ENCODE results near the gene IL1R2.

IL1R2 gene

DNA sequence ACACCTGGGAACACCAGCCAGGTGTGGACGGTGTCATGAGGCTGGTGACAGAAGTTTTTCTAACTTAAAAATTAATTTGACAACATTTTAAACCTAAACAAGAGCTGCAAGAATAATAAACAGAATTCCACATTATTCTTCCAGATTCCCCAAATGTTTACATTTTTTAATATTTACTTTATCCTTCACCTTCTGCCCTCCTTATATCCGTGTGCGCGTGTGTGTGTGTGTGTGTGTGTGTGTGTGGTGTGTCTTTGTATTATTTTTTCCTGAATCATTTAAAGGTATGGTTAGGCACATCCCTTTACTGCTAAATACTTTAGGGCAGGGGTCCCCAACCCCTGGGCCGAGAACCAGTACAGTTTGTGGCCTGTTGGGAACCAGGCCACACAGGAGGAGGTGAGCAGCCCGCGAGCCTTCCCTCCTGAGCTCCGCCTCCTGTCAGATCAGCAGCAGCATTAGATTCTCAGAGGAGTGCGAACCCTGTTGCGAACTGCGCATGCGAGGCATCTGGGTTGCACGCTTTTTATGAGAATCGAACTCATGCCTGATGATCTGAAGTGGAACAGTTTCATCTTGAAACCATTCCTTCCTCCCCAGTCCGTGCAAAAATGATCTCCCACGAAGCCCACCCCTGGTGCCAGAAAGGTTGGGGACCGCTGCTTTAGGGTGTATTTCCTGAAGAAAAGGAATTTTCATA lies 16.4 kb upstream of the IL1R2 start:
- no peak for DNase-seq (ENCODE audit: low read depth in 2 of 2)

DNA sequence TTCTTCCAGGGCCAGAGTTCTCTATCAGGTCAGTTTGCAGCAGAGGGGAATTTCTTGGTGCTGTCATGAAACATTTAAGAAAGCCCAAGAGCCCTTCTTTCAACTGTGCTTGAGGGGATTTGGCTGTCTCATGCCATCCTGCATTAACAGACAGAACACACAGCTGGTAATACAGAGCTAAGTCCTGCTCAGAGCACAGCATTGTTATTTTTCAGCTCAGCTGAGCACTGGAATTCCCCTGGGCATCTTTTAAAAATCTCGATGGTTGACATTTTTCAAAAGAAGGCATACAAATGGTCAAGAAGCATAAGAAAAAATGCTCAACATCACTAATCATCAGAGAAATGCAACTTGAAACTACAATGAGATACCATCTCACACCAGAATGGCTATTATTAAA lies 14.9 kb upstream of the IL1R2 start:
- DNase-seq (ENCODE audit: low read depth in 2 of 2) = no peak

GRCh38 chr2:101980368-101980767 lies 11.4 kb upstream of the IL1R2 start:
- DNase-seq (ENCODE audit: low read depth in 2 of 2) = no peak

GRCh38 chr2:101981066-101981465 lies 10.7 kb upstream of the IL1R2 start:
- DNase-seq (ENCODE audit: low read depth in 2 of 2) = no peak

DNA sequence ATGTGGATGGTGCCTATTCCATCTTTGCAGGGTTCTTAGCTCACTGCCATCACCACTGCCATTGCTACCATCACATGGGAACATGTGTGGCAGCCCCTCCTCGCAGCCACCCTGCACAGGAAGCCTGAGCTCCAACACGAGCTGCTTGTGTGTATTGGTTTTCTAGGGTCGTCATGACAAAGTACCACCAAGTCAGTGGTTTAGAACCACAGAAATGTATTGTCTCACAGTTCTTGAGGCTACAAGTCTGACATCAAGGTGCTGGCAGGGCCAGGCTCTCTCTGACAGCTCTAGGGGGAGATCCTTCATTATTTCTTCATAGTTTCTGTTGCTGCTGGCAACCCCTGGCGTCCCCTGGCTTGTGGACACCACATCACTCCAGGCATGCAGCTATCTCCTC lies 10.3 kb upstream of the IL1R2 start:
- no peak for DNase-seq (ENCODE audit: low read depth in 2 of 2)

GRCh38 chr2:101982495-101983029 lies 9.2 kb upstream of the IL1R2 start:
- DNase-seq (ENCODE audit: low read depth in 2 of 2) = no peak

- no peak for DNase-seq (ENCODE audit: low read depth in 2 of 2)
Measured at GRCh38 chr2:101983486-101983885, 8.3 kb upstream of the IL1R2 start.

DNA sequence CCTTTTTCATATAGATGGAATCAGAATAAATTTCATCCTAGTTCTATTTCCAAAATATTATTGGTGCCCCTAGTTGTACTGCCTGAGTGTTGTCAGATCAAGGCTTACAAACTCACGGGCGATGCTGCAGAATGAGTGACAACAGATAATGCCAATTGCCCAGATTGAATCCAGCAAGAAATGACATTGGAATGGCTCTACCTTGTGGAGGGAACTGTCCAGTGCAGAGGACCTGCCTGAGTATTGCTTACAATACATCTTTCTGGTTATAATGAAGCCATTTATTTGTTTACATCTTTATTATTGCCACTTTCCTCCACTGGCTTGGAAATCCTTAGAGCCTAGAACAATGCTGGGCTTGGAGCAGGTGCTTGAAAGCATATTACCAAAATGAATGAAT lies 7.8 kb upstream of the IL1R2 start:
- DNase-seq (ENCODE audit: low read depth in 2 of 2) = no peak

GRCh38 chr2:101984656-101985055 lies 7.1 kb upstream of the IL1R2 start:
- no peak for DNase-seq (ENCODE audit: low read depth in 2 of 2)

DNA sequence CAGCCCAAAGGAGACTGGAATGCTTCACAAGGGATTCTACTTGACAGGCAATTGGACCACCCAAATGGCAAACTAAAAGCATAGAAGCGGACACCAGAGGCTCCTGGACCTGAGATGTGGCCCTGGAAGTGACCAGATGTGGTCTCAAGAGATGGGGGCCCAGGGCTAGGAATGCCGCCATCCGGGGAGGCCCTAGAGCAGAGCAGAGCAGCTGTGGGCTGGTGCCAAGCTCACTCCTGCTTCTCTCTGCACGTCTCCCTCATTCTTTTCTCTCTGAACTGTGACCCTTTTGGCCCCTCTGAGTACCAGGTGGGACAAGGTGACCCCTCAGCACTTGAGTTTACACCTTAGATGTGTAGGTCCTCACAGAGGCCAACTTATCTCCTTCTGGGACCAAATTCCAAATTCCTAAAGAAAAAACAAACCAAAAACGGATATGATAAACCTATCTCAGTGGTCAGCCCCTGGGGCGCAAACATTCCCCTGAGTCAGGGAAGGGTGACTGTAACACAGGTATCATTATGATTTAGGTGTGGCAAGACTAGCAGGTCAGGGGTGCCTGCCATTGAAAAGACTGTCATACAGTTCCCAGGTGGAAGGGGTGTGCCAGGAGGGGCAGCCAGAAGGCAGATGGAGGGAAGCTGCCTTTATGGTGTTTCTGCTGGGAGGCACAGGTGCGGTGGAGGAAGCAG lies 6.5 kb upstream of the IL1R2 start:
- no peak for DNase-seq (ENCODE audit: low read depth in 2 of 2)

GRCh38 chr2:101985793-101986164 lies 6.0 kb upstream of the IL1R2 start:
- no peak for DNase-seq (ENCODE audit: low read depth in 2 of 2)

GRCh38 chr2:101986376-101986775 lies 5.4 kb upstream of the IL1R2 start:
- no peak for DNase-seq (ENCODE audit: low read depth in 2 of 2)

DNA sequence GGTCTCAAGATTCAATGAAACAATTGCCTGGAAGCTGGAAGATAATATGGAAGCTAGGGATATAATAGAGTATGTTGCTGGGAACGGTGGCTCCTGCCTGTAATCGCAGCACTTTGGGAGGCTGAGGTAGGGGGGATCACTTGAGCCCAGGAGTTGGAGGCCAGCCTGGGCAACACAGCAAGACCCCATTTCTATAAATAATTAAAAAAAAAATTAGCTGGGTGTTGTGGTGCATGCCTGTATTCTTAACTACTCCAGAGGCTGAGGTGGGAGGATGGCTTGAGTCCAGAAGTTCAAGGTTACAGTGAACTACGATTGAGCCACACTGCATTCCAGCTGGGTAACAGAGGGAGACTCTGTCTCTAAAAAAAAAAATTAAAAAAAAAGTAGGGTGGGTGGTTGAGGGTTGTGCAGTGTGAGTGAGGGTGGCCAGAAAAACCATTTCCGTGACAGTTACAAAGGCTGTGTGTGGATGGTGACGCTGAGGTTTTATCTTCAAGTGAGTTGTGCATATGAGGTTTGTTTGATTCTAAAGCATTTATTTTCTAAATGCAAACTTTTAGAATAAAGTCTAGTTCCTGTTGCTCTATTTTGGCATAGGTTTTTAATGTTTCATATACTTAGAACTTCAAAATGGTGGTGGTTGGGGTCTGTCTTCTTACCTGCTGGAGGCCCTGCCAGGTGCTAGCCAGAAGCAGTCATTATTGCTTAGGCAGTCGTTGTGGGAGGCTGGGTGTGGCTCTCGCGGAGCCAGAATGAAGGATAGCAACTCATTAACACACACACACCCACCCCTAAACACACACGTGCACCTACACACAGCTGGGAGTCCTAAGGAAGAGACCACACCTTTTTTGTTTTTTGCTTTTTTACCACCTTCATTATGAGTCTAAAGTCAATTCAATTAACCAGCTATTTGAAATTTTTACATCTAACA lies 4.7 kb upstream of the IL1R2 start:
- no peak for DNase-seq (ENCODE audit: low read depth in 2 of 2)

- no peak for DNase-seq (ENCODE audit: low read depth in 2 of 2)
Measured at GRCh38 chr2:101987832-101988231, 3.9 kb upstream of the IL1R2 start.

- no peak for DNase-seq (ENCODE audit: low read depth in 2 of 2)
Measured at GRCh38 chr2:101988541-101988940, 3.2 kb upstream of the IL1R2 start.

- no peak for DNase-seq (ENCODE audit: low read depth in 2 of 2)
Measured at GRCh38 chr2:101989740-101990460, 1.9 kb upstream of the IL1R2 start.

- no peak for DNase-seq (ENCODE audit: low read depth in 2 of 2)
Measured at GRCh38 chr2:101993772-101994171, 2.0 kb downstream of the IL1R2 start.

DNA sequence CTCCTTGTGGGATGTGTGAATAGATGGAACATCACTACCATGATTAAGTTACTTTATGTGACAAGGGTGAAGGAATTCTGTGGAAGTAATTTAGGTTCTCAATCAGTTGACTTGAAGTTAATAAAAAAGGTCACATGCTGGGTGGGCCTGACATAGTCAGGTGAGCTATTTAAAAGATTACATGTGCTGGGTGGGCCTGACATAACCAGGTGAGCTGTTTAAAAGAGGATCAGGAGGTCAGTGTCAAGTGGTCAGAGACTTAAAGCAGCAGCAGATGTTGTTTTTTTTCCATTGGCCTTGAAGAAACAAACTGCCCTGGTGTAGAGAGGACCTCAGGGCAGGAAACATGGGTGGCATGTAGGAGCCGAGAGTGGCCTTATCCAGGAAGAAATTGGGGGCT lies 3.3 kb downstream of the IL1R2 start:
- DNase-seq (ENCODE audit: low read depth in 2 of 2) = no peak

DNA sequence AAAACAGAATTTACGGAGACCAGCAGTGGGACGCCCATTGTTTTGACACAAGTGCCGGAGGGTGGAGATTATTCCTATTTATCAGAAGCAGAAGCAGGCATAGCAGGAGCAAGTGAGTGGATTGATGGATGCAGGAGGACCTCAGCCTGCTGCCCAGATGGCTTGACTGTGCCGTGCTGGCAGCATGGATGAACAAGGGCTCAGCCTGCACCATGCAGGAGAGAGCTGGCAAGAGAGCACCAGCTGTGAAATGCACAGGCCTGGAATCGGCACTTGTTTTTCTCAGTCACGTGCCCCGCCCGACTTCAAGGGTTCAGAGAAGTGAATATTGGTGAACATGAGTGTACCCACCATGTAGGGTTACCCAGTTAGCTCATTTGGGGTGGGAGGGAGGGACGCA lies 4.0 kb downstream of the IL1R2 start:
- no peak for DNase-seq (ENCODE audit: low read depth in 2 of 2)

DNA sequence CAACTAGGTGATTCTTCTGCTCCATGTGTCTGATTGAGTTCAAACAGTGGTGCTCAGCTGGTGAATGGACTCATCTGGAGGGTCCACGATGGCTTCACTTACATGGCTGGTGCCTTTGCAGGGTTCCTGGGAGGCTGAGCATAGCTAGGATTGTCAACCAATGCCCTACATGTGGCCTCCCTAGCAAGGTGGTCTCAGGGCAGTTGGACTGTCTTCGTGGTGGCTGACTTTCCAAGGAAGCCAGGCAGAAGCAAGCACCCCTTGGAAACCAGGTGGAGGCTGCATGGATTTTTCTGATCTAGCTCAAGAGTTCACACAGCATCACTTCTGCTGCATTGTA lies 6.8 kb downstream of the IL1R2 start:
- no peak for DNase-seq (ENCODE audit: low read depth in 2 of 2)

- peak in 1 of 2 donors; percentile 39 for DNase-seq (ENCODE audit: low read depth in 2 of 2)
Measured at GRCh38 chr2:101998896-101999789, 7.4 kb downstream of the IL1R2 start.
